IMR-90 (cell line): Measurements from ENCODE around the gene CELA2A. TPM values are rescaled to one million over a fixed set of nuclear protein-coding genes. Genes with fewer than 3 reads are reported as not detected.

Experiments used
- ATAC-seq: fragments of 200-7000 bp; cut with Tn5 transposase; 2 replicates; pipeline ENCODE4 v1.9.1; 2020; ENCODE audit warnings: low read depth, mild to moderate bottlenecking, moderate library complexity
- BruUV-seq: library from RNA; stranded (reverse); fragments of 400-500 nt; replicated peaks from 2 replicates; lab custom pipeline; 2021; lab: Mats Ljungman, UMichigan
- CTCF ChIA-PET: fragments of 300-600 bp; formaldehyde crosslinking; extraction: SDS; loops from one replicate; lab custom pipeline; 2021; ENCODE audit warnings: antibody characterized with exemption; lab: Yijun Ruan, JAX
- POLR2A ChIA-PET: fragments of 300-600 bp; sonication (Branson Sonifier 250); formaldehyde crosslinking; loops from one replicate; lab custom pipeline; 2022; ENCODE audit warnings: antibody characterized with exemption; ENCODE audit not compliant: unreplicated experiment; lab: Charles Lee
- DNase-seq: peaks from one replicate; pipeline ENCODE4 v3.0.0; 2013
- H2AFZ ChIP-seq: replicated peaks from 2 replicates; pipeline ENCODE3; 2013; ENCODE audit warnings: low read length, mild to moderate bottlenecking; ENCODE audit not compliant: poor library complexity
- H2AK5ac ChIP-seq: 2 replicates; pipeline ENCODE4 v1.6.1; 2013; ENCODE audit warnings: low read depth, low read length, inconsistent platforms
- H2AK9ac ChIP-seq: replicated peaks from 2 replicates; pipeline ENCODE3; 2013; ENCODE audit warnings: mild to moderate bottlenecking, low read depth, low read length, moderate library complexity; ENCODE audit not compliant: poor library complexity
- H2BK120ac ChIP-seq: 2 replicates; pipeline ENCODE4 v1.6.1; 2013; ENCODE audit warnings: low read depth, low read length, inconsistent platforms
- H2BK15ac ChIP-seq: 3 replicates; pipeline ENCODE4 v1.6.1; 2013; ENCODE audit warnings: low read depth, low read length, inconsistent platforms
- H2BK20ac ChIP-seq: 2 replicates; pipeline ENCODE4 v1.6.1; 2013; ENCODE audit warnings: low read depth, mild to moderate bottlenecking, inconsistent platforms, low read length, moderate library complexity
- H2BK5ac ChIP-seq: 2 replicates; pipeline ENCODE4 v1.6.1; 2013; ENCODE audit warnings: mild to moderate bottlenecking, low read depth, low read length, inconsistent platforms; ENCODE audit not compliant: poor library complexity, severe bottlenecking
- H3K14ac ChIP-seq: replicated peaks from 2 replicates; pipeline ENCODE4 v1.6.1; 2013; ENCODE audit warnings: low read depth, low read length, inconsistent platforms
- H3K18ac ChIP-seq: 2 replicates; pipeline ENCODE4 v1.6.1; 2013; ENCODE audit warnings: low read depth, low read length, control low read depth
- H3K23ac ChIP-seq: 2 replicates; pipeline ENCODE4 v1.6.1; 2013; ENCODE audit warnings: low read depth, low read length, inconsistent platforms
- H3K27ac ChIP-seq: 2 replicates; pipeline ENCODE4 v1.5.1; 2013; ENCODE audit warnings: mild to moderate bottlenecking, control low read depth, low read length; ENCODE audit not compliant: insufficient read depth
- H3K27me3 ChIP-seq: 2 replicates; pipeline ENCODE4 v1.6.1; 2013; ENCODE audit warnings: low read length; ENCODE audit not compliant: control insufficient read depth, insufficient read depth
- H3K36me3 ChIP-seq: 2 replicates; pipeline ENCODE4 v1.6.1; 2013; ENCODE audit warnings: low read length, mixed read lengths; ENCODE audit not compliant: control insufficient read depth, insufficient read depth
- H3K4ac ChIP-seq: 2 replicates; pipeline ENCODE4 v1.6.1; 2013; ENCODE audit warnings: low read depth, low read length, inconsistent platforms
- H3K4me1 ChIP-seq: 2 replicates; pipeline ENCODE4 v1.6.1; 2013; ENCODE audit warnings: low read length, mixed read lengths; ENCODE audit not compliant: control insufficient read depth, insufficient read depth
- H3K4me2 ChIP-seq: 2 replicates; pipeline ENCODE4 v1.6.1; 2013; ENCODE audit warnings: low read depth, mild to moderate bottlenecking, control low read depth, low read length, moderate library complexity
- H3K4me3 ChIP-seq: 2 replicates; pipeline ENCODE4 v1.5.1; 2013; ENCODE audit warnings: low read depth, mild to moderate bottlenecking, control low read depth, low read length, moderate library complexity; ENCODE audit not compliant: insufficient read depth
- H3K56ac ChIP-seq: 2 replicates; pipeline ENCODE4 v1.6.1; 2013; ENCODE audit warnings: low read length, inconsistent platforms; ENCODE audit not compliant: insufficient read depth; ENCODE audit errors: extremely low read depth
- H3K79me1 ChIP-seq, 2 experiments: 2 replicates each; pipeline ENCODE4 v1.6.1; 2013; ENCODE audit warnings: low read length in 2 of 2, inconsistent platforms in 1 of 2, low read depth in 1 of 2
- H3K9ac ChIP-seq: 2 replicates; pipeline ENCODE4 v1.6.1; 2013; ENCODE audit warnings: low read depth, low read length, control low read depth
- H3K9me1 ChIP-seq: 2 replicates; pipeline ENCODE4 v1.6.1; 2013; ENCODE audit warnings: low read length, inconsistent platforms; ENCODE audit not compliant: insufficient read depth
- H3K9me3 ChIP-seq: 2 replicates; pipeline ENCODE4 v1.6.1; 2013; ENCODE audit warnings: low read length; ENCODE audit not compliant: control insufficient read depth, insufficient read depth
- H4K20me1 ChIP-seq: 2 replicates; pipeline ENCODE4 v1.6.1; 2013; ENCODE audit warnings: low read length, inconsistent platforms; ENCODE audit not compliant: insufficient read depth
- H4K5ac ChIP-seq: 2 replicates; pipeline ENCODE4 v1.6.1; 2013; ENCODE audit warnings: mild to moderate bottlenecking, low read depth, low read length, control low read depth
- H4K8ac ChIP-seq, 2 experiments: 2 replicates each; pipeline ENCODE4 v1.6.1; 2013; ENCODE audit warnings: low read depth in 2 of 2, low read length in 2 of 2, control low read depth in 1 of 2, inconsistent platforms in 1 of 2
- H4K91ac ChIP-seq: 2 replicates; pipeline ENCODE4 v1.6.1; 2013; ENCODE audit warnings: low read depth, low read length, inconsistent platforms; ENCODE audit not compliant: insufficient read depth
- BHLHE40 ChIP-seq: fragments of 150-350 bp; IDR thresholded peaks from 2 replicates; pipeline ENCODE4 v1.6.1; 2016; ENCODE audit warnings: mild to moderate bottlenecking, low read depth, low read length
- CEBPB ChIP-seq: IDR thresholded peaks from 2 replicates; pipeline ENCODE4 v1.6.1; 2012; ENCODE audit warnings: low read depth, low read length, improper control_type of control experiment
- CHD1 ChIP-seq: IDR thresholded peaks from 2 replicates; pipeline ENCODE4 v1.6.1; 2012; ENCODE audit warnings: low read depth, low read length, improper control_type of control experiment
- MAFK ChIP-seq: IDR thresholded peaks from 2 replicates; pipeline ENCODE4 v1.6.1; 2012; ENCODE audit warnings: low read depth, low read length, improper control_type of control experiment
- MAZ ChIP-seq: IDR thresholded peaks from 2 replicates; pipeline ENCODE4 v1.6.1; 2012; ENCODE audit warnings: low read depth, mild to moderate bottlenecking, low read length, improper control_type of control experiment, moderate library complexity, borderline replicate concordance
- MXI1 ChIP-seq: IDR thresholded peaks from 2 replicates; pipeline ENCODE4 v1.6.1; 2012; ENCODE audit warnings: low read depth, mild to moderate bottlenecking, low read length, moderate library complexity, borderline replicate concordance
- NFE2L2 ChIP-seq: fragments of 150-350 bp; IDR thresholded peaks from 2 replicates; pipeline ENCODE4 v1.6.1; 2016; ENCODE audit warnings: low read depth, mild to moderate bottlenecking, low read length
- POLR2A ChIP-seq: IDR thresholded peaks from 2 replicates; pipeline ENCODE4 v1.6.1; 2012; ENCODE audit warnings: mild to moderate bottlenecking, low read depth, low read length
- RAD21 ChIP-seq: IDR thresholded peaks from 2 replicates; pipeline ENCODE4 v1.6.1; 2012; ENCODE audit warnings: low read length, improper control_type of control experiment
- RCOR1 ChIP-seq: IDR thresholded peaks from 2 replicates; pipeline ENCODE4 v1.6.1; 2012; ENCODE audit warnings: mild to moderate bottlenecking, low read length, improper control_type of control experiment; ENCODE audit not compliant: insufficient replicate concordance
- RFX5 ChIP-seq: IDR thresholded peaks from 2 replicates; pipeline ENCODE4 v1.8.0; 2012; ENCODE audit warnings: low read depth, mild to moderate bottlenecking, low read length, moderate library complexity
- WGBS, 2 experiments: methylation state at CpG; one replicate each; pipeline versions ENCODE4 v1.1.5 to v1.1.7; 2013; ENCODE audit warnings: missing lambda C conversion rate in 2 of 2; ENCODE audit not compliant: insufficient read length in 1 of 2; ENCODE audit errors: extremely low coverage in 2 of 2; 5-methylcytosine and 5-hydroxymethylcytosine counted together
- dilution Hi-C: fragments of 300-500 bp; cut with HindIII; formaldehyde crosslinking; loops from one replicate; pipeline ENCODE4 v1.14.3; 2018; ENCODE audit warnings: low sequenced_read_pairs; ENCODE audit not compliant: unreplicated experiment
- in situ Hi-C: fragments of 300-500 bp; cut with MboI; formaldehyde crosslinking; loops from 3 replicates; pipeline ENCODE4 v1.14.3; 2019; ENCODE audit warnings: low sequenced_read_pairs, inconsistent platforms, mixed read lengths
- intact Hi-C: fragments of 100-400 bp; cut with micrococcal nuclease; formaldehyde crosslinking; loops from 2 replicates; pipeline ENCODE4 v1.10.0; 2022
- polyA plus RNA-seq, 3 experiments: library from polyadenylated mRNA; depleted of rRNA; stranded (reverse); fragments of >200 nt; gene quantifications; 2 replicates each; pipeline ENCODE4 v1.2.3, GENCODE V29; 2012; ENCODE audit warnings: low replicate concordance in 1 of 3
- total RNA-seq: library from RNA; depleted of rRNA; stranded (reverse); fragments of >200 nt; gene quantifications from 2 replicates; pipeline ENCODE4 v1.2.3, GENCODE V29; 2012
- TF ChIP-seq, protein P1 (sequence below): fragments of 150-350 bp; IDR thresholded peaks from 2 replicates; pipeline ENCODE4 v1.6.1; 2017; ENCODE audit warnings: mild to moderate bottlenecking, antibody characterized with exemption, low read length, low read depth
- TF ChIP-seq, protein P2 (sequence below): fragments of 150-350 bp; IDR thresholded peaks from 2 replicates; pipeline ENCODE4 v1.6.1; 2016; ENCODE audit warnings: low read depth, mild to moderate bottlenecking, low read length, moderate library complexity, borderline replicate concordance

The CELA2A gene
- total and polyA plus RNA-seq, 2 of the 4 experiments (the other 2 are of a cell fraction): not detected

DNA sequence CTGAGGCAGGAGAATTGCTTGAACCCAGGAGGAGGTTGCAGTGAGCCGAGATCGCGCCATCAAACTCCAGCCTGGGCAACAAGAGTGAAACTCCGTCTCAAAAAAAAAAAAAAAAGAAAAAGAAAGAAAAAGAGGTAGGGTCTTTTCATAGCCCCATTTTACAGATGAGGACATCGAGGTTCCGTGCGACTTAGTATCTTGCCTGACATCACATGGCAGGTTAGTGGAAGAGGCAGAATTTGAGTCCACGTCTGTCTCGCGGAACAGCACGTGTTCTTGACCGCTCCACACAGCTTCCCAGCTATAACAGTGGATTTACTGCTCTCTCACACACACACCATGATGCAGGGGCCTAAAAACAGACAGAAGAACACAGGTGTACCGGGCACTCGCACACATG is 17.2 kb upstream of the CELA2A start:
- Histone ChIP-seq H3K27ac (no peak overlapping the region), H2BK20ac (no peak overlapping the region), H3K23ac (no peak overlapping the region), H2BK120ac (no peak overlapping the region), H3K36me3 (no peaks in the 10 kb centered on the region), H2AFZ (no peak overlapping the region), H4K20me1 (no peaks in the 10 kb centered on the region), H3K4me2 (no peak overlapping the region), H3K9me3 (no peaks in the 10 kb centered on the region), H2AK9ac (no peak overlapping the region), H3K9ac (no peak overlapping the region), H4K5ac (no peak overlapping the region), H3K4me1 (peaks cover 1% of the 10 kb centered on the region; the same call in 1 of the 2 replicates), H3K18ac (no peak overlapping the region), H3K14ac (no peak overlapping the region), H3K56ac (no peak overlapping the region), H2AK5ac (no peak overlapping the region), H4K91ac (no peak overlapping the region), H3K4me3 (no peak overlapping the region), H3K79me1 (no peaks in the 10 kb centered on the region), H2BK15ac (no peak overlapping the region), H2BK5ac (no peak overlapping the region), H4K8ac (no peak overlapping the region), H3K27me3 (peaks cover 14% of the 10 kb centered on the region; the same call in 1 of the 2 replicates), H3K4ac (no peak overlapping the region), H3K9me1 (peaks cover 4% of the 10 kb centered on the region)
- no TSS peak for BruUV-seq
- WGBS, 2 experiments: 100% methylated on average over 7 of the region's 14 CpGs; no CpG with 5 or more reads in 1 of the 2 experiments
- intact Hi-C loops: no loop called here
- dilution Hi-C loops: no loop called here
- CTCF ChIA-PET: no interaction called here
- no peak for ATAC-seq
- POLR2A ChIA-PET: no interaction called here
- TF ChIP-seq MAZ (no peak), RFX5 (no peak), CHD1 (no peak), POLR2A (no peak), MAFK (no peak), RCOR1 (no peak), RAD21 (no peak), MXI1 (no peak), CEBPB (no peak), NFE2L2 (no peak), BHLHE40 (no peak)
- TF ChIP-seq, protein P1, sequence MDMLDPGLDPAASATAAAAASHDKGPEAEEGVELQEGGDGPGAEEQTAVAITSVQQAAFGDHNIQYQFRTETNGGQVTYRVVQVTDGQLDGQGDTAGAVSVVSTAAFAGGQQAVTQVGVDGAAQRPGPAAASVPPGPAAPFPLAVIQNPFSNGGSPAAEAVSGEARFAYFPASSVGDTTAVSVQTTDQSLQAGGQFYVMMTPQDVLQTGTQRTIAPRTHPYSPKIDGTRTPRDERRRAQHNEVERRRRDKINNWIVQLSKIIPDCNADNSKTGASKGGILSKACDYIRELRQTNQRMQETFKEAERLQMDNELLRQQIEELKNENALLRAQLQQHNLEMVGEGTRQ: no peak
- TF ChIP-seq, protein P2, sequence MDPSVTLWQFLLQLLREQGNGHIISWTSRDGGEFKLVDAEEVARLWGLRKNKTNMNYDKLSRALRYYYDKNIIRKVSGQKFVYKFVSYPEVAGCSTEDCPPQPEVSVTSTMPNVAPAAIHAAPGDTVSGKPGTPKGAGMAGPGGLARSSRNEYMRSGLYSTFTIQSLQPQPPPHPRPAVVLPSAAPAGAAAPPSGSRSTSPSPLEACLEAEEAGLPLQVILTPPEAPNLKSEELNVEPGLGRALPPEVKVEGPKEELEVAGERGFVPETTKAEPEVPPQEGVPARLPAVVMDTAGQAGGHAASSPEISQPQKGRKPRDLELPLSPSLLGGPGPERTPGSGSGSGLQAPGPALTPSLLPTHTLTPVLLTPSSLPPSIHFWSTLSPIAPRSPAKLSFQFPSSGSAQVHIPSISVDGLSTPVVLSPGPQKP: no peak
- in situ Hi-C loops: no loop called here
- DNase-seq: no peak
